Measurements from ENCODE around the gene GOLGA8N.
A peak's percentile ranks its signal among the peaks of the same experiment; 100 is the strongest.

GOLGA8N gene

DNA sequence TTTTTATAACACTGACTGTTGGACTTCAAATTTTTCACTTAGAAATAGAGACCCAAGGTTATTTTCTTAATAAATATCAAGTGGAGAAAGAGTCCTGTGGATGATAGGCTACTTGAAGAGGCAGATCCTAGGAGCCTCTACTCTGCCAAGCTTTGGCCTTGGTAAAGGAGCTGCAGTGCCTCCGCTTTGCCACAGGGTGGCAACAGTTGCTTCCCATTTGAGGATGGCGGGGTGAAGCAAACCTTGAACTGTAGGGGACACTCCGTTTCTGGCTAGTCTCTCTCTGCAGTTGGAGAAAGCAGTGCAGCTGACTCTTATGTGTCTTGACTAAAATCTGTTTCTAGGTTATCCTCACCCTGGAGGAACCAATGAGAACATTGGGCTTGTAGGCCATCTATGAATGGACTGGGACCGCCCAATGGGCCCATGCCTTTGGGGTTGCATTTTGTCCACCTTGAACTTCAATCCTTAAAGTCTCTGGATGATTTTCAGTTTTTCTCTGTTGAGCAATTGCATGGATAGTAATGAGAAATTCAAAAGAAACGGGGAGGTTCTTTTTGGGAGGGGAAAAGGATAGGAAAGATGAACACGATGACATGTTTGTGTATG, 58.1 kb downstream of the GOLGA8N start:
- peak; percentile 12 for DNase-seq (ENCODE audit: low read depth)

DNA sequence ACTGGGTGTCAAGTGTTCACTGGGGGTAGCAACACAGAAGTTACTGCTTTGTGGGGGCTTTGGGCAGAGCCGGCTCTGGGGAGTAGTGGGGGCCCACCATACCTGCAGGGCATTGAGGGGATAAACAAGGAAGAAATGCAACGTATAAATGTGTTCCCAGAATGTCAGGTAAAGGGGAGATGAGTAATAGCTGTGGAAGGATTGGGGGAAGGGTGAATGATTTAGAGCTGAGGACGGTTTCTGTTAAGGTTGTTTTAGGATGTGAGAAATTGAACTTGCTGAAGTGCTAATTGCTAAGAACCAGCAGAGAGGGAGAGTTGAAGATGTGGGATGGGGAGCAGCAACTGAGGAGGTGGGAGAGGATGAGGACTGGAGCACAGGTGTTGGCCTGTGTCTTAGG, 58.9 kb downstream of the GOLGA8N start:
- no peak for DNase-seq (ENCODE audit: low read depth)

DNA sequence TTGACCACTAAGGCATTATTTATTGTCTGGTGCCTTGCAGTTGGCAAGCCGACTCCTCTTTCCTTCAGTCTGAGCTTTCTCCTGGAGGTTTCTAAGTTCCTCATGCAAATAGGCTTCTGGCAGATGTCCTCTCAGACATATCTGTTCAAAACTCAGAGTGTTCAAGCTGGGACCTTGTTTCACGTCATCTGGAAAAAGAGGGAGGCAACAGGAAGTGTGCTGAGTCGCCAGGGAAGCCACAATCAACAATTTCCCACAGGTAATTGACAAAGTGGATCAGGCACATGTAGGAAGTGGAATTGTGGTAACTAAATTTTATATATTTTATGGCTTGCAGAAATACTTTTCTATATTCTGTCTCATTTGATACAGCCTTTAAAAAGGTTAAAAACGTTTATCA, 62.8 kb downstream of the GOLGA8N start:
- DNase-seq (ENCODE audit: low read depth) = no peak

DNA sequence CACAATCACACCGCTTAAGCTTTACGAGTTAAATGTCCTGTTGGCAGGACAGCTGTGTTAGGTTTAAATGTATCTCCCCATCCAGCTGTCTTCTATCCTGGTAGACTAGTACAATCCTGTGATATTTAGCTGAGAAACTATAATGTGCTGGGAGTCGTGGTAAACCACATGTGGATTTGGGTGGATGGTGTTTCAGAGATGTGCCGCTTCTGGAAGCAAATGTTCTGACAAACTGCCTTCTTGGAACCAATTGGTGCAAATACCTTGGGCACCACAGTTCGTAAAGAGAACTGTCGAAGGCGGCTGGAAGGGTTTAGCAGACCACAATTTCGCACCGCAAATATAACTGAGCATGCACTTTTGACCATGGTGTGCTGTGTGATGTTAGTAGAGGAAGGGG, 63.2 kb downstream of the GOLGA8N start:
- DNase-seq (ENCODE audit: low read depth) = no peak
